ENCODE data around the gene DYDC2. TPM values are rescaled to one million over a fixed set of nuclear protein-coding genes. Genes with fewer than 3 reads are reported as not detected.

The DYDC2 gene
- total RNA-seq, 1 donor = not detected

- Histone ChIP-seq H3K36me3 (ENCODE audit: insufficient read depth, low read length) (no peaks in the 10 kb centered on the region), H3K4me2 (ENCODE audit: insufficient read depth, low read length) (no peak overlapping the region), H3K9me3 (ENCODE audit: low read depth, low read length) (no peaks in the 10 kb centered on the region), H3K27me3 (ENCODE audit: insufficient read depth, low read length) (peaks cover 4% of the 10 kb centered on the region), H3K27ac (ENCODE audit: low read depth, low read length) (no peak overlapping the region), H4K20me1 (ENCODE audit: insufficient read depth, low read length) (no peaks in the 10 kb centered on the region), H3K4me1 (ENCODE audit: insufficient read depth, low read length) (peaks cover 5% of the 10 kb centered on the region), H3K79me2 (ENCODE audit: insufficient read depth, low read length) (no peaks in the 10 kb centered on the region), H2AFZ (ENCODE audit: low read length) (no peak overlapping the region), H3K4me3 (ENCODE audit: insufficient read depth, low read length) (no peak overlapping the region)
- TF ChIP-seq CTCF (IDR thresholded peaks at IDR 0.05; ENCODE audit: extremely low read depth, low read depth, low read length) = no peak
- no peak for DNase-seq (ENCODE audit: insufficient read length, low spot score, missing footprints)
These were observed 34.4 kb upstream of the DYDC2 start for GRCh38 chr10:80322158-80322557.

GRCh38 chr10:80322711-80323110 is 33.9 kb upstream of the DYDC2 start:
- Histone ChIP-seq H3K27me3 (ENCODE audit: insufficient read depth, low read length) (peaks cover 4% of the 10 kb centered on the region), H3K27ac (ENCODE audit: low read depth, low read length) (no peak overlapping the region), H3K4me2 (ENCODE audit: insufficient read depth, low read length) (no peak overlapping the region), H3K36me3 (ENCODE audit: insufficient read depth, low read length) (no peaks in the 10 kb centered on the region), H3K9me3 (ENCODE audit: low read depth, low read length) (no peaks in the 10 kb centered on the region), H3K4me1 (ENCODE audit: insufficient read depth, low read length) (peaks cover 5% of the 10 kb centered on the region), H2AFZ (ENCODE audit: low read length) (no peak overlapping the region), H3K4me3 (ENCODE audit: insufficient read depth, low read length) (no peak overlapping the region), H3K79me2 (ENCODE audit: insufficient read depth, low read length) (no peaks in the 10 kb centered on the region), H4K20me1 (ENCODE audit: insufficient read depth, low read length) (no peaks in the 10 kb centered on the region)
- DNase-seq (ENCODE audit: insufficient read length, low spot score, missing footprints) = no peak
- TF ChIP-seq CTCF (IDR thresholded peaks at IDR 0.05; ENCODE audit: extremely low read depth, low read depth, low read length) = no peak

- no peak for DNase-seq (ENCODE audit: insufficient read length, low spot score, missing footprints)
- H3K4me2 ChIP-seq (ENCODE audit: insufficient read depth, low read length) = no peak overlapping the region
- H3K79me2 ChIP-seq (ENCODE audit: insufficient read depth, low read length) = no peaks in the 10 kb centered on the region
- TF ChIP-seq CTCF (IDR thresholded peaks at IDR 0.05; ENCODE audit: extremely low read depth, low read depth, low read length) = no peak
- H3K27me3 ChIP-seq (ENCODE audit: insufficient read depth, low read length) = peaks cover 4% of the 10 kb centered on the region
- no peaks in the 10 kb centered on the region for H3K9me3 ChIP-seq (ENCODE audit: low read depth, low read length)
- no peak overlapping the region for H3K4me3 ChIP-seq (ENCODE audit: insufficient read depth, low read length)
- H3K27ac ChIP-seq (ENCODE audit: low read depth, low read length) = no peak overlapping the region
- H3K4me1 ChIP-seq (ENCODE audit: insufficient read depth, low read length) = peaks cover 5% of the 10 kb centered on the region
- H3K36me3 ChIP-seq (ENCODE audit: insufficient read depth, low read length) = no peaks in the 10 kb centered on the region
- H4K20me1 ChIP-seq (ENCODE audit: insufficient read depth, low read length) = no peaks in the 10 kb centered on the region
- no peak overlapping the region for H2AFZ ChIP-seq (ENCODE audit: low read length)
These were observed 33.3 kb upstream of the DYDC2 start for GRCh38 chr10:80323311-80323710.

GRCh38 chr10:80324086-80324485 is 32.5 kb upstream of the DYDC2 start:
- no peak overlapping the region for H2AFZ ChIP-seq (ENCODE audit: low read length)
- no peaks in the 10 kb centered on the region for H4K20me1 ChIP-seq (ENCODE audit: insufficient read depth, low read length)
- no peaks in the 10 kb centered on the region for H3K36me3 ChIP-seq (ENCODE audit: insufficient read depth, low read length)
- peaks cover 5% of the 10 kb centered on the region for H3K4me1 ChIP-seq (ENCODE audit: insufficient read depth, low read length)
- H3K79me2 ChIP-seq (ENCODE audit: insufficient read depth, low read length) = no peaks in the 10 kb centered on the region
- peak; percentile 77 for DNase-seq (ENCODE audit: insufficient read length, low spot score, missing footprints)
- no peak overlapping the region for H3K4me3 ChIP-seq (ENCODE audit: insufficient read depth, low read length)
- H3K27me3 ChIP-seq (ENCODE audit: insufficient read depth, low read length) = peaks cover 4% of the 10 kb centered on the region
- H3K9me3 ChIP-seq (ENCODE audit: low read depth, low read length) = no peaks in the 10 kb centered on the region
- H3K27ac ChIP-seq (ENCODE audit: low read depth, low read length) = no peak overlapping the region
- no peak overlapping the region for H3K4me2 ChIP-seq (ENCODE audit: insufficient read depth, low read length)
- TF ChIP-seq CTCF (IDR thresholded peaks at IDR 0.05; ENCODE audit: extremely low read depth, low read depth, low read length) = no peak
